Measurements from ENCODE around the gene SYNPO. TPM values are rescaled to one million over a fixed set of nuclear protein-coding genes. Genes with fewer than 3 reads are reported as not detected.

Gene SYNPO
- total RNA-seq, 1 experiment from 2014 or later: not detected

- Histone ChIP-seq H3K9me3 (ENCODE audit: low read length) (no peaks in the 10 kb centered on the region), H3K36me3 (ENCODE audit: insufficient read depth, low read length) (no peaks in the 10 kb centered on the region), H3K27me3 (ENCODE audit: low read length) (no peaks in the 10 kb centered on the region), H3K27ac (ENCODE audit: low read length) (no peak overlapping the region), H2AFZ (ENCODE audit: low read length) (no peak overlapping the region), H3K9me2 (replicated peaks; ENCODE audit: insufficient read depth, low read length) (no peaks in the 10 kb centered on the region), H3K79me2 (ENCODE audit: low read length) (no peaks in the 10 kb centered on the region), H3K4me3 (ENCODE audit: low read length) (no peak overlapping the region), H4K20me1 (ENCODE audit: insufficient read depth, low read depth, low read length) (no peaks in the 10 kb centered on the region), H3K9ac (ENCODE audit: low read length) (no peak overlapping the region), H3K4me1 (ENCODE audit: low read length) (peaks cover 14% of the 10 kb centered on the region), H3K4me2 (ENCODE audit: low read depth, low read length, poor library complexity, severe bottlenecking) (no peak overlapping the region)
- DNase-seq: no peak
Observed at GRCh38 chr5:150630461-150631325, 9.8 kb upstream of the SYNPO start.

- DNase-seq: no peak
- no peaks in the 10 kb centered on the region for H3K9me3 ChIP-seq (ENCODE audit: low read length)
- no peak overlapping the region for H3K4me3 ChIP-seq (ENCODE audit: low read length)
- H3K79me2 ChIP-seq (ENCODE audit: low read length): no peaks in the 10 kb centered on the region
- H2AFZ ChIP-seq (ENCODE audit: low read length): no peak overlapping the region
- H3K36me3 ChIP-seq (ENCODE audit: insufficient read depth, low read length): no peaks in the 10 kb centered on the region
- no peaks in the 10 kb centered on the region for H3K9me2 ChIP-seq (replicated peaks; ENCODE audit: insufficient read depth, low read length)
- H3K4me2 ChIP-seq (ENCODE audit: low read depth, low read length, poor library complexity, severe bottlenecking): no peak overlapping the region
- H3K27me3 ChIP-seq (ENCODE audit: low read length): no peaks in the 10 kb centered on the region
- peaks cover 8% of the 10 kb centered on the region for H3K4me1 ChIP-seq (ENCODE audit: low read length)
- no peaks in the 10 kb centered on the region for H4K20me1 ChIP-seq (ENCODE audit: insufficient read depth, low read depth, low read length)
- H3K27ac ChIP-seq (ENCODE audit: low read length): no peak overlapping the region
- no peak overlapping the region for H3K9ac ChIP-seq (ENCODE audit: low read length)
Observed at GRCh38 chr5:150631326-150631701, 9.1 kb upstream of the SYNPO start.

- no peaks in the 10 kb centered on the region for H3K9me2 ChIP-seq (replicated peaks; ENCODE audit: insufficient read depth, low read length)
- H3K4me1 ChIP-seq (ENCODE audit: low read length): no peaks in the 10 kb centered on the region
- H4K20me1 ChIP-seq (ENCODE audit: insufficient read depth, low read depth, low read length): no peaks in the 10 kb centered on the region
- no peak for DNase-seq
- no peaks in the 10 kb centered on the region for H3K27me3 ChIP-seq (ENCODE audit: low read length)
- H2AFZ ChIP-seq (ENCODE audit: low read length): no peak overlapping the region
- H3K4me3 ChIP-seq (ENCODE audit: low read length): no peak overlapping the region
- no peaks in the 10 kb centered on the region for H3K79me2 ChIP-seq (ENCODE audit: low read length)
- H3K36me3 ChIP-seq (ENCODE audit: insufficient read depth, low read length): no peaks in the 10 kb centered on the region
- H3K9ac ChIP-seq (ENCODE audit: low read length): no peak overlapping the region
- no peaks in the 10 kb centered on the region for H3K9me3 ChIP-seq (ENCODE audit: low read length)
- H3K27ac ChIP-seq (ENCODE audit: low read length): no peak overlapping the region
- no peak overlapping the region for H3K4me2 ChIP-seq (ENCODE audit: low read depth, low read length, poor library complexity, severe bottlenecking)
Observed at GRCh38 chr5:150632305-150633160, 7.9 kb upstream of the SYNPO start.

GRCh38 chr5:150633429-150633828 lies 7.0 kb upstream of the SYNPO start:
- Histone ChIP-seq H3K36me3 (ENCODE audit: insufficient read depth, low read length) (no peaks in the 10 kb centered on the region), H3K9me2 (replicated peaks; ENCODE audit: insufficient read depth, low read length) (no peaks in the 10 kb centered on the region), H3K4me1 (ENCODE audit: low read length) (no peaks in the 10 kb centered on the region), H3K4me3 (ENCODE audit: low read length) (no peak overlapping the region), H3K79me2 (ENCODE audit: low read length) (no peaks in the 10 kb centered on the region), H3K27me3 (ENCODE audit: low read length) (no peaks in the 10 kb centered on the region), H4K20me1 (ENCODE audit: insufficient read depth, low read depth, low read length) (no peaks in the 10 kb centered on the region), H3K9ac (ENCODE audit: low read length) (no peak overlapping the region), H3K9me3 (ENCODE audit: low read length) (no peaks in the 10 kb centered on the region), H3K27ac (ENCODE audit: low read length) (no peak overlapping the region), H2AFZ (ENCODE audit: low read length) (no peak overlapping the region), H3K4me2 (ENCODE audit: low read depth, low read length, poor library complexity, severe bottlenecking) (no peak overlapping the region)
- no peak for DNase-seq

GRCh38 chr5:150636391-150637244 lies 3.8 kb upstream of the SYNPO start:
- H3K4me3 ChIP-seq (ENCODE audit: low read length): no peak overlapping the region
- DNase-seq: no peak
- H3K9ac ChIP-seq (ENCODE audit: low read length): no peak overlapping the region
- no peaks in the 10 kb centered on the region for H4K20me1 ChIP-seq (ENCODE audit: insufficient read depth, low read depth, low read length)
- H3K27ac ChIP-seq (ENCODE audit: low read length): no peak overlapping the region
- no peaks in the 10 kb centered on the region for H3K36me3 ChIP-seq (ENCODE audit: insufficient read depth, low read length)
- no peaks in the 10 kb centered on the region for H3K9me2 ChIP-seq (replicated peaks; ENCODE audit: insufficient read depth, low read length)
- no peaks in the 10 kb centered on the region for H3K4me1 ChIP-seq (ENCODE audit: low read length)
- no peaks in the 10 kb centered on the region for H3K27me3 ChIP-seq (ENCODE audit: low read length)
- H3K4me2 ChIP-seq (ENCODE audit: low read depth, low read length, poor library complexity, severe bottlenecking): no peak overlapping the region
- no peak overlapping the region for H2AFZ ChIP-seq (ENCODE audit: low read length)
- no peaks in the 10 kb centered on the region for H3K9me3 ChIP-seq (ENCODE audit: low read length)
- no peaks in the 10 kb centered on the region for H3K79me2 ChIP-seq (ENCODE audit: low read length)

- no peak overlapping the region for H3K9ac ChIP-seq (ENCODE audit: low read length)
Observed at GRCh38 chr5:150637245-150638052, 3.0 kb upstream of the SYNPO start.

GRCh38 chr5:150638053-150638444 lies 2.4 kb upstream of the SYNPO start:
- no peak overlapping the region for H3K4me2 ChIP-seq (ENCODE audit: low read depth, low read length, poor library complexity, severe bottlenecking)

More at GRCh38 chr5:150637245-150638052, 3.0 kb upstream of the SYNPO start:
- DNase-seq: no peak
- no peak overlapping the region for H2AFZ ChIP-seq (ENCODE audit: low read length)
- no peaks in the 10 kb centered on the region for H3K4me1 ChIP-seq (ENCODE audit: low read length)
- H3K4me3 ChIP-seq (ENCODE audit: low read length): no peak overlapping the region
- H4K20me1 ChIP-seq (ENCODE audit: insufficient read depth, low read depth, low read length): no peaks in the 10 kb centered on the region
- H3K9me2 ChIP-seq (replicated peaks; ENCODE audit: insufficient read depth, low read length): no peaks in the 10 kb centered on the region
- no peaks in the 10 kb centered on the region for H3K36me3 ChIP-seq (ENCODE audit: insufficient read depth, low read length)
- no peaks in the 10 kb centered on the region for H3K79me2 ChIP-seq (ENCODE audit: low read length)
- H3K27me3 ChIP-seq (ENCODE audit: low read length): no peaks in the 10 kb centered on the region
- H3K9me3 ChIP-seq (ENCODE audit: low read length): no peaks in the 10 kb centered on the region
- no peak overlapping the region for H3K27ac ChIP-seq (ENCODE audit: low read length)
- no peak overlapping the region for H3K4me2 ChIP-seq (ENCODE audit: low read depth, low read length, poor library complexity, severe bottlenecking)

More at GRCh38 chr5:150638053-150638444, 2.4 kb upstream of the SYNPO start:
- Histone ChIP-seq H3K27ac (ENCODE audit: low read length) (no peak overlapping the region), H3K4me3 (ENCODE audit: low read length) (no peak overlapping the region), H2AFZ (ENCODE audit: low read length) (no peak overlapping the region), H3K9me2 (replicated peaks; ENCODE audit: insufficient read depth, low read length) (no peaks in the 10 kb centered on the region), H3K27me3 (ENCODE audit: low read length) (no peaks in the 10 kb centered on the region), H3K4me1 (ENCODE audit: low read length) (no peaks in the 10 kb centered on the region), H3K9me3 (ENCODE audit: low read length) (no peaks in the 10 kb centered on the region), H3K36me3 (ENCODE audit: insufficient read depth, low read length) (no peaks in the 10 kb centered on the region), H3K79me2 (ENCODE audit: low read length) (no peaks in the 10 kb centered on the region), H4K20me1 (ENCODE audit: insufficient read depth, low read depth, low read length) (no peaks in the 10 kb centered on the region), H3K9ac (ENCODE audit: low read length) (no peak overlapping the region)
- DNase-seq: no peak

All from Karpas-422 (cell line).